Limb (tissue), 2 donors: ENCODE results near the gene NOM1.

Source experiments
- DNase-seq, 2 donors: peaks; one replicate each; pipeline ENCODE4 v3.0.0-alpha.2; 2016; ENCODE audit errors: extremely low spot score in 2 of 2

The NOM1 gene

GRCh38 chr7:157004521-157005455, 55.3 kb downstream of the NOM1 start:
- peak in 1 of 2 donors; percentile 40 for DNase-seq

GRCh38 chr7:157005456-157006204, 56.1 kb downstream of the NOM1 start:
- DNase-seq: peak in 1 of 2 donors; percentile 35

GRCh38 chr7:157006205-157006747, 56.8 kb downstream of the NOM1 start:
- DNase-seq: no peak

GRCh38 chr7:157006829-157007469, 57.4 kb downstream of the NOM1 start:
- DNase-seq: no peak

GRCh38 chr7:157007470-157008066, 58.1 kb downstream of the NOM1 start:
- DNase-seq: peak in 1 of 2 donors; percentile 28

- DNase-seq: peak in 1 of 2 donors; percentile 26
Measured at GRCh38 chr7:157008206-157009169, 59.0 kb downstream of the NOM1 start.

- DNase-seq: peak in 1 of 2 donors; percentile 34
Measured at GRCh38 chr7:157009170-157009777, 59.8 kb downstream of the NOM1 start.

- DNase-seq: no peak
Measured at GRCh38 chr7:157009778-157010587, 60.5 kb downstream of the NOM1 start.

- peak; percentile 30 to 81 for DNase-seq
Measured at GRCh38 chr7:157010588-157011332, 61.2 kb downstream of the NOM1 start, which contains the start of gene MNX1. TSS of gene MNX1 (minus strand) at chr7:157010663. CDS start at chr7:157010350, 313 bp downstream.

- DNase-seq: no peak
Measured at GRCh38 chr7:157011333-157012112, 62.0 kb downstream of the NOM1 start.

- no peak for DNase-seq
Measured at GRCh38 chr7:157012113-157012547, 62.6 kb downstream of the NOM1 start.

GRCh38 chr7:157013101-157013500, 63.6 kb downstream of the NOM1 start:
- DNase-seq: no peak

GRCh38 chr7:157013602-157014549, 64.4 kb downstream of the NOM1 start:
- DNase-seq: no peak

- DNase-seq: no peak
Measured at GRCh38 chr7:157014635-157015555, 65.4 kb downstream of the NOM1 start.

GRCh38 chr7:157016024-157016351, 66.5 kb downstream of the NOM1 start:
- DNase-seq: no peak
